Hair follicle dermal papilla cell (primary cell): ENCODE data around the gene AMD1. TPM values are rescaled to one million over a fixed set of nuclear protein-coding genes. Genes with fewer than 3 reads are reported as not detected.

Source experiments
- small RNA-seq: library from RNA; depleted of rRNA; stranded (forward); fragments of <200 nt; gene quantifications from one replicate; pipeline ENCODE3, GENCODE V24; 2012
- total RNA-seq: library from RNA; depleted of rRNA; stranded (reverse); fragments of >200 nt; gene quantifications from 2 replicates; pipeline ENCODE4 v1.2.3, GENCODE V29; 2012

Gene AMD1
- total RNA-seq = 86.5 and 98.5 TPM in 2 replicates

GRCh38 chr6:110873981-110874879, at the start of gene AMD1:
Gene AMD1 (plus strand): TSS chr6:110874785. CDS start chr6:110875106, 321 bp downstream.

Small RNAs within 50 kb of the gene (small RNA-seq; reads per million reads assigned to genes)
- gene RNU6-1115P (not detected), gene SNORA40C (not detected)

Other genes with a start within 250 kb of the AMD1 start
- 10.8 and 13.6 TPM in 2 replicates for gene CDK19, start 59.3 kb upstream of the AMD1 start, total RNA-seq
- 16.2 and 26.2 TPM in 2 replicates for gene GTF3C6, start 83.9 kb downstream of the AMD1 start, total RNA-seq
- gene RPF2, start 107.3 kb downstream of the AMD1 start, total RNA-seq = 23.5 and 25.4 TPM in 2 replicates
- gene SLC16A10, start 212.7 kb downstream of the AMD1 start, total RNA-seq = 0.81 TPM in 1 of 2 replicates, not detected in the other